Measurements from ENCODE around the gene PDE4D. TPM values are rescaled to one million over a fixed set of nuclear protein-coding genes. Genes with fewer than 3 reads are reported as not detected.

PDE4D gene
- total and polyA plus RNA-seq, 2 of the 4 experiments (the other 2 are of a cell fraction) = 1.4 to 7.9 TPM

GRCh38 chr5:58933891-58934628 lies 959.5 kb downstream of the PDE4D start:
- no peak for DNase-seq
- Histone ChIP-seq H4K91ac (ENCODE audit: insufficient read depth, low read depth, low read length) (no peak overlapping the region), H3K4ac (ENCODE audit: low read depth, low read length) (no peak overlapping the region), H4K8ac (ENCODE audit: low read depth in 2 of 2, low read length in 2 of 2) (no peak overlapping the region), H3K27ac (ENCODE audit: insufficient read depth, low read length) (no peak overlapping the region), H3K4me1 (ENCODE audit: control insufficient read depth, insufficient read depth, low read length) (no peaks in the 10 kb centered on the region), H3K23ac (ENCODE audit: low read depth, low read length) (no peak overlapping the region), H4K20me1 (ENCODE audit: insufficient read depth, low read length) (no peaks in the 10 kb centered on the region), H2BK120ac (ENCODE audit: low read depth, low read length) (no peak overlapping the region), H2AK9ac (replicated peaks; ENCODE audit: low read depth, low read length, poor library complexity) (no peak overlapping the region), H3K14ac (replicated peaks; ENCODE audit: low read depth, low read length) (no peak overlapping the region), H3K9me3 (ENCODE audit: control insufficient read depth, insufficient read depth, low read length) (no peaks in the 10 kb centered on the region), H3K4me2 (ENCODE audit: low read depth, low read length) (no peak overlapping the region), H2AK5ac (ENCODE audit: low read depth, low read length) (no peak overlapping the region), H3K27me3 (ENCODE audit: control insufficient read depth, insufficient read depth, low read length) (peaks cover 4% of the 10 kb centered on the region; the same call in 1 of the 2 replicates), H3K36me3 (ENCODE audit: control insufficient read depth, insufficient read depth, low read length) (no peaks in the 10 kb centered on the region), H3K56ac (ENCODE audit: extremely low read depth, insufficient read depth, low read length) (no peak overlapping the region), H3K18ac (ENCODE audit: low read depth, low read length) (no peak overlapping the region), H3K9ac (ENCODE audit: low read depth, low read length) (no peak overlapping the region), H4K5ac (ENCODE audit: low read depth, low read length) (no peak overlapping the region), H3K79me1 (ENCODE audit: low read depth in 1 of 2, low read length in 2 of 2) (no peaks in the 10 kb centered on the region), H3K9me1 (ENCODE audit: insufficient read depth, low read length) (no peaks in the 10 kb centered on the region), H2BK5ac (ENCODE audit: low read depth, low read length, poor library complexity, severe bottlenecking) (no peak overlapping the region), H2BK15ac (ENCODE audit: low read depth, low read length) (no peak overlapping the region), H2BK20ac (ENCODE audit: low read depth, low read length) (no peak overlapping the region), H2AFZ (replicated peaks; ENCODE audit: low read length, poor library complexity) (no peak overlapping the region), H3K4me3 (ENCODE audit: insufficient read depth, low read depth, low read length) (no peak overlapping the region)
- POLR2A ChIA-PET (ENCODE audit: unreplicated experiment) = no interaction called here
- dilution Hi-C loops (cut with HindIII; ENCODE audit: low sequenced_read_pairs, unreplicated experiment) (no loop called here), in situ Hi-C loops (cut with MboI; ENCODE audit: low sequenced_read_pairs) (no loop called here), intact Hi-C loops (cut with micrococcal nuclease) (no loop called here)
- no peak for ATAC-seq (ENCODE audit: low read depth)
- 95% methylated on average over 4 of the region's 6 CpGs; no CpG with 5 or more reads in 1 of the 2 experiments for WGBS, 2 experiments (ENCODE audit: extremely low coverage in 2 of 2, insufficient read length in 1 of 2)
- TF ChIP-seq RFX5 (IDR thresholded peaks at IDR 0.05; ENCODE audit: low read depth, low read length) (no peak), CHD1 (IDR thresholded peaks at IDR 0.05; ENCODE audit: low read depth, low read length) (no peak), SMC3 (IDR thresholded peaks at IDR 0.05; ENCODE audit: low read depth, low read length) (no peak), POLR2A (IDR thresholded peaks at IDR 0.05; ENCODE audit: low read depth, low read length) (no peak), RCOR1 (IDR thresholded peaks at IDR 0.05; ENCODE audit: insufficient replicate concordance, low read length) (no peak)
- no TSS peak for BruUV-seq (replicated peaks)
- CTCF ChIA-PET = no interaction called here

Data from IMR-90 (cell line).